ENCODE measurements around the gene AHR.
A peak's percentile ranks its signal among the peaks of the same experiment; 100 is the strongest.

The AHR gene

GRCh38 chr7:17298102-17298839, at the start of gene AHR:
AHR (plus strand) TSS chr7:17298652; CDS start chr7:17299265, 613 bp downstream.
- DNase-seq = peak; percentile 83

DNA sequence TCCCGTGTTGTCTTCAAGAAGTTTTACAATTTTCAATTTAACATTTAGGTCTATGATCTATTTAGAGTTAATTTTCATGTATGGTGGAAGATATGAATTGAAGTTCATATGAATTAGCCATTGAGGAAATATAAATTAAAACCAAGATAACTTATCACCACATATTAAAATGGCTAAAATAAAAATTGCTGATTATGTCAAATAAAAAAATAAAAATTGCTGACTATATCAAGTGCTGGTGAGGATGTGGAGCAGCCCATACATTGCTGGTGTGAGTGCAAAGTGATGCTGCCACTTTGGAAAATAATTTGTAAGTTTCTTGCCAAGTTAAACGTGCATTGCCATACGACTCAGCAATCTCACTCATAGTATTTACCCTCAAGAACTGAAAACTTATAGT, 44.6 kb upstream of the AHR start:
- no peak for DNase-seq

GRCh38 chr7:17255926-17256325, 42.5 kb upstream of the AHR start:
- DNase-seq = no peak

DNA sequence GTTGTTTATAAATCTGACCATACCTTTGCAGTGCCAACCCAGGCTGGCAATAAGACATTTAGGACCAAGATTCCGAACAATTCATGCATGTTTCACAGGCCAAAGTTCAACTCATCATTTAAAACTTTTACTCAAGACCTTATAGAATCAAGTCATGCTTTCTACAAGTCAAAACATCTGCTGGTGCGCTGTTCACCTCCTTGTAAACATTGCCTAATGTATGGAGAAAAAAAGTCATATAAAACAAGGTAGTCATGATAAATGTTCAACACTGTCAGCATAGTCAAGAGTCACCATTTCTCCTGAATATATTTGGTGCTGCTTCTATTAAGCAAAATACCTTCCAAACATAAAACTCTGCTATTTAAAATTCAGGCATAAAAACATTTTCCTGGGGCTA, 42.1 kb upstream of the AHR start:
- DNase-seq = no peak

GRCh38 chr7:17266565-17266964, 31.9 kb upstream of the AHR start:
- DNase-seq = no peak

DNA sequence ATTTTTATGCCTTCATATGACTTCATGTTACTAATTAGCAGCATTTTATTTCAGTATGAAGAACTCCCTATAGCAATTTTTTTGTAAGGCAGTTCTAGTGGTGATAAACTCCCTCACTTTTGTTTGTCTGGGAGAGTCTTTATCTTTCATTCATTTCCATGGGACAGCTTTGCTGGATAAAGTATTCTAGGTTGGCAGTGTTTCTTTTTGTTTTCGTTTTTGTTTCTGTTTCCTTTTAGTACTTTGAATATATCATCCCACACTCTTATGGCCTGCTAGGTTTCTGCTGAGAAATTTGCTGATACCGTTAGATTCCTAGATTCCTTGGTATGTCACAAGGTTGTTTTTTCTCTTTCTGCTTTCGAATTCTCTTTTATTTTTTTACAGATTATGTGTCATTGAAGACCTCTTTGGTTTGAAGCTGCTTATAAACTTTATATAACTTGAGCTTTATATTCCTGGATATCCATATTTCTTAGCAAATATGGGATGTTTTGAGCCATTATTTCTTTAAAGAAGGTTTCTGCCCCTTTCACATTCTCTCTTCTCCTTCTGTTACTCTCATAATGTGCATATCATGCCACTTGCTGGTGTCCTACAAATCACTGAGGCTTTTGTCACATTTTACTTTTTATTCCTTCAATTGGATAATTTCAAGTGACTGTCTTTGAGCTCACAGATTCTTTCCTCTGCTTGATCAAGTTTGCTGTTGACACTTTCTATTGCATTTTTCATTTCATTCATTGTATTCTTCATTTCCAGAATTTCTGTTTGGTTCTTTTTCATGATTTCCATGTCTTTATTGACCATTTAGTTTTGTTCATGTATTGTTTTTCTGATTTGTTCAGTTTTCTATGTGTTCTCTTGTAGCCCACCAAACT, 28.9 kb upstream of the AHR start:
- no peak for DNase-seq

- no peak for DNase-seq
These were observed 23.8 kb upstream of the AHR start for GRCh38 chr7:17274551-17275245.

- peak; percentile 85 for DNase-seq
These were observed 22.4 kb upstream of the AHR start for GRCh38 chr7:17275749-17276671.

DNA sequence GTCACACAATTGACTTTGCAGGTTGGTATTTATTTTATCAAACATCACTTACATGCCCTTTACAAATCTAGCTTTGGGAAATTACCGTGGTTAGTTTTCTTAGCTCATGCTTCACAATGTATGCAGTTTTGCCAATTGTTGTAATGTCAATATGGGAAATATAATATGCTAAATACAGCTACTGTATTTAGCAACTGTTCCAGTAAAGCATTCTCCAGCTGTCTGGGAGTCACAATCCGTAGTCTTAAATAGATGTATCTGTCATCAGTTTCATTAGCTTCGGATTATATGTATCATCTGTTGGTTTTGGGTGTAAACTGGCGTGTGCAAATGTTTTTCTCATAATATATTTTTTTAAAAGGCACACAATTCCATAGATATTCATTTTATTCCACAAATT, 19.4 kb upstream of the AHR start:
- DNase-seq = no peak

DNA sequence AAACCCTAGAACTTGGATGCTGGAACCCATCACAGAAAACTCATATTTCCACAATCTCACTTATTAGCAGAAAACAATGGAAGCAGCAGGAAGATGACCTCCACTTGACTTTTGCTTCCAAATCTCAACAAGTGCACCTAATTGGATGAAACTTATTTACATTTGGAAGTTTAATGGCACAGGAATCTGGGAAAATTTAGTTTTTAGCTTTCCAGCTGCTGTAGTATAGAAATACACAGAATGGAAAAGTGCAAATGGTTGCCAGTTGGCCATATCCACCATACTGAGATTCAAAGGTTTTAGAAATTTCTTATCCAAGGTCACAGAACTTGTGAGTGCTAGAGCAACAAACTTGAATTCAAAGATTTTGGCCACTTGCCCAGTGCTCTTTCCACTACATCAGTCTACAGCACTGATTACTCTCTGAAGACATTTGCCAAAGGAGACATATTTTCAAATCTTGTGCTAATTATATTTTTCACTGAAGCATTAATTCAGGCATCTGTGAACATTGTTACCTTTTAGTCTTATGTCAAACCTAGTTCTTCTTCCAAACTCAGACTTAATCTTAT, 9.3 kb upstream of the AHR start:
- DNase-seq = no peak

DNA sequence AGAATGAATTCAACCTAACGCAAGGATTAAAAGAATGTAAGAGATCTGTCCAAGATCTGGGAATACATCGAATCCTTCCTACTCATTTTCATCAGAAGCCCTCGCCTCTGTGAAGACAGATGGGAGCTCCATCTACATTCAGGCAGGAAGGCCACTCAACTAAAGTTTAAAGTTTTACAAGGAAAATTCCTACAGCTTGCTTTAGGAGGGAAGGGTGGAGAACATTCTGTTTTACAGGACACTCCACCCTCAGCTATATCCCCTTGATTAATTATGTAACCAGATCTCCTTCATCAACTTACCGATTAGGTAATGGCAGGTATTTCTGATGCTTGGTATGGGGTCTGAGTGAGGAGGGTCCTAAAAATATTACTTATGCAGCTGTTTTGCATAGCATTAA, 5.6 kb upstream of the AHR start:
- no peak for DNase-seq

GRCh38 chr7:17293481-17293880, 5.0 kb upstream of the AHR start:
- no peak for DNase-seq

- no peak for DNase-seq
These were observed 1.2 kb upstream of the AHR start for GRCh38 chr7:17297243-17297642.

- no peak for DNase-seq
These were observed 509 bp downstream of the AHR start for GRCh38 chr7:17298840-17299482.

DNA sequence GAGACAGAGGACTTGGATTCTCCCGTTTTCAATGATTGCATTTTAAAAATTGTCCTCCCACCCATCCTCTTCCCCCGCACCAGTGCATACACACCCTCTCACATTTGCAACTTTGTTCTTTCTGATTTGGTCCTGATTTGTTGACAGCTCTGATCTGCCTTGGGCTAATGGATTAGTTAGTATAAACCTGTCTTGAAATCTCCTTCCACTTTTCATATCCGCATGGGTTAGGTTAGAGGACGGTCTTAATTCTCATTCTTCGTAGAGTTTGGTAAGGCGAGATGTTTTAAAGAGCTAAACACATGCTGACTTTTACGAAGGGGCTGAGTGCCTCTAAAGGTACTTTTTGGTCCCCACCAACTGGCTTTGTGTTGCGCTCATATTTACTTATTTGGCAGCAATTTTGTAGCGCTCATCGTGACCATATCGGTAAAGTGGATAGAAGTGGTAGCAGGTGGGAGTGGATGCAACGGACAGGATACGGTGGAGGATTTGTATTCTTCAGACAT, 1.1 kb downstream of the AHR start:
- DNase-seq = no peak

DNA sequence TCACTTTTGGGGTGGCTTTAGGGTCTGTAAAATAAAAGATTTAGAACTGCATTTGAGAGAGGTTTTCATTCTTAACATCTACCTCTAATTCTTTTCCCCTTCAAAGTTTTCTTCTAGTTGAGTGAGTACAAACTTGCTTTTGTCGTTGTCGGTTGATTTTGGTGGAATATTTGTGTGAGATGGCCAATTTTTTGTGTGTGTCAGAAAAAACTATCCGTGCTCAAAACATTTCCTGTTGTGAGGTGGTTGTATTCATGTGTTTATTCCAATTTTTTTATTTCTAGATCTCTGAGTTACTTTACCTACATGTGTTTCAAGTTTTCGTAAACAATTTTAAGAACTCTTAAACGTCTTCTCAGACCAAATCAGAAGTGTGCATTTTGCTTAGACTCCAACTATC, 1.6 kb downstream of the AHR start:
- no peak for DNase-seq

DNA sequence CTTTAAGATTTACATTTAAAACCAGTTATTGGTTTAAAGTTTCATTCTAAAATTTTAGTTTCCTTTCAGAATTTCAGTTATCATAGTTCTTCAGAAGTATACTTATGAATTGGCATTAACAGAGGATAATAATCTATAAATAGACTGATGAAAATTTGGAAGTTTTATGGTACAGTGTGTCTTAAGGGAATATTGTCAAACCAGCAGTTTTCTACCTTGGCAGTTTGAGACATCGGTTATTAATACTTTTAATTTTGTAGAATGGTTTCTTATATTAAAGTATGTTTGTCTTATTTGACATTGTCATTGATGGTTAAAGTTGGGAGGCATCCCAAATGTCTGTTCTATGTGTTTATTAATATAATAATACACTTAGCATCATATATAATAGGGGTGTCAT, 2.0 kb downstream of the AHR start:
- no peak for DNase-seq

DNA sequence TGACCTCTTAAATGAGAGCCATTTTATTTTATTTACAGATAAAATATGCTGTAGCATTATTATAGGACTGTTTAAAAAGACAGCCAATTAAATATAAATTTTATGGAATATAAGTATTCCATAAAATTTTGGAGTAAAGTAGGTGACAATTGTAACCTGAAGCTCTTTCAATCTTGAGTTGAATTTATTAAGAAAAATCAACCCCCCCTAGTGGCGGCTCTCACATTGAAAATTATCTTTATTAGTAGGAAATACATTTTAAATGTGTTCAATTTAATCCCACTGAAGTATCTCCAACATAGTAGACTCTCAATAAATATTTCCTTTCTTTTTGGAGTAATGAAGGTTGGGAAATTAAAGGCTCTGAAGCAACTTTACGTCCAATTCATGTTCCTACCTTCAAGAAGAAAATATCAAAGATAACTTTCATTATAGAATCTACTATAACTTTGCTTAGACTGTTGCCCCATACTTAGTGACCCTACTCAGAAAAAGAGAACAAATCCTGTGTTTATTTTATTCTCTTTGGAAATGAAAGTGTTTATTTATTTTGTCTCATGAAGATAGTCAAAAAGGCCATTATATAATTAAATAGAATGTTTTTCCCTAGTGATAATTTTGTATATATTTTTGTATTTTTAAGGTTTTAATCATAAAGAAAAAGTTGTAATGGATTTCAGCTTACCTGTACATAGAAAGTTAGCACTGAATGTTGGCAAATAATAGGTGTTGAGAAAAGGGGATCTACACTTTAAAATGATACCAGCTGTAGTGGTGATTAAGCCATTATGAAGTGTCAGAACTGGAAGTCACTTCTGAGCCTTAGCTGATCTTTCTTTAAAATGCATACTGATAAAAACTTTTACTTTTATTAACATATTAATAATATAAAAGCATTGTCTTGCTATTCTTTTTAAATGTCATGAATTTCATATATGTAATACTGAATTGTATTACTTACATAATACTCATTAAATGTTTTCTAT, 3.3 kb downstream of the AHR start:
- DNase-seq = peak; percentile 30

DNA sequence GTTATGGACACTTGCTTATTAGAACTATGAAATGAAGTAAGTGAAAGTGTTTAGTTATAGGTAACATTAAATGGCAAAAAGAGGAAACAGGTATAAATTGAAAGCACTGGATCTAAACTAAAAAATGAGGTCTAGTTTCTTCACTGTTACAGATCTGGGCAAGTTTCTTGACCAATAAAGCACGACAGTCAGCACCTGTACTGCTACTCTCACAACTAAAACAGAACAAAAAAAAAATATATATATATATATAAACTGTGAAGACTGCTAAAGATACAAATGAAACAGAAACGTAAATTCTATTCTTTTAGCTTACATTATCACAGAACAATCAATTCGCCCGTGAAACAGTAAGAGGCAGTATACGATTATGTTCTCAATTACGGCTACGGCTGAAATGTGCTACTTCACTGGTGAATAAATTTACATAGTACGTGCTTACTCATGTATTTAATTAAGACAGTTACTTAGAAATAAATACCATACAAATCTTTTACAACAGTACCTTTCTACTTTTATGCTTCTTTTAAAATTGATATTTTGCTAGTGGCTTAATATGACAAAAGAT, 4.2 kb downstream of the AHR start:
- peak; percentile 27 for DNase-seq

DNA sequence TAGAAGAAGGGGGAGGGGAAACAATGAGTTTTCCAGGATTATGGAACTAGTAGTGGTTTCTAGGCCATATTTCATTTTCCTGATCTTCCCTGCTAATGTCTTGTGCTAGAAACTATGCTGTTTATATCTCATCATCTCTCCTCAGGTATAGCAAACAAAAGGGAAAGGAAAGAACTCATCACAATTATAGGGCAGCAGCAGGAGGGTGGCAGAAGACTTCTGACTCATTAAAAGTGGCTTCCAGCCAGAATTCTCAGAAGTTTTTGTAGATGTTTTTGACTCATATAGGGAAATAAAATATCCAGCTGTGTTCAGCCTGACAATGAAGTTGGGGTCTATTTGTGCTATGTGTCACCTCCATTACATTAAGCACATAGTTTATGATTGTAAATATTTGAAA, 6.5 kb downstream of the AHR start:
- DNase-seq = peak; percentile 68
